HCT116 (cell line): ENCODE data around the gene VASH2. TPM values are rescaled to one million over a fixed set of nuclear protein-coding genes. Genes with fewer than 3 reads are reported as not detected.
"Not testable (repeated sequence)": the region's sequence is repeated elsewhere in the genome, so short reads cannot be mapped to it uniquely, and the experiment has no call there.

Experiments
- ATAC-seq: fragments of 200-7000 bp; cut with Tn5 transposase; 2 replicates; pipeline ENCODE4 v1.9.1; 2020; ENCODE audit warnings: mild to moderate bottlenecking, moderate library complexity
- BruUV-seq: library from RNA; stranded (reverse); fragments of 400-500 nt; replicated peaks from 2 replicates; lab custom pipeline; 2021; lab: Mats Ljungman, UMichigan
- CTCF ChIA-PET: fragments of 300-600 bp; sonication (Branson Sonifier 250); formaldehyde crosslinking; loops from one replicate; lab custom pipeline; 2021; ENCODE audit warnings: antibody characterized with exemption; lab: Charles Lee
- POLR2A ChIA-PET: fragments of 300-600, 350-600 bp; sonication (Branson Sonifier 250); formaldehyde crosslinking; loops from one replicate; lab custom pipeline; 2021; ENCODE audit warnings: antibody characterized with exemption; lab: Charles Lee
- RAD21 ChIA-PET, 2 experiments: fragments of 300-600 bp; sonication (Branson Sonifier 250); formaldehyde crosslinking; loops; one replicate each; lab custom pipeline; 2023; ENCODE audit warnings: low total read pairs in 2 of 2; ENCODE audit not compliant: uncharacterized antibody in 2 of 2, unreplicated experiment in 2 of 2, low non-redundant PET in 1 of 2; lab: Charles Lee
- DNase-seq: peaks from one replicate; pipeline ENCODE4 v3.0.0-alpha.2; 2010; ENCODE audit warnings: low read depth, low spot score
- H2AFZ ChIP-seq: fragments of 200-600 bp; shearing (Covaris generic), sonication (generic); 2 replicates; pipeline ENCODE4 v1.6.1; 2017; ENCODE audit warnings: low read depth, mixed run types, mixed read lengths, antibody characterized with exemption, low read length; ENCODE audit not compliant: poor library complexity, severe bottlenecking
- H3K27ac ChIP-seq: 2 replicates; pipeline ENCODE4 v1.5.1; 2012; ENCODE audit warnings: low read depth, low read length
- H3K27me3 ChIP-seq: fragments of 200-600 bp; sonication (generic); 2 replicates; pipeline ENCODE4 v1.6.1; 2016; ENCODE audit warnings: mixed run types, low read length, mixed read lengths; ENCODE audit not compliant: insufficient read depth
- H3K36me3 ChIP-seq, 2 experiments: fragments of 200-500 bp in 1 of 2; fragments of 200-600 bp in 1 of 2; sonication (Bioruptor generic) in 1 of 2; sonication (generic) in 1 of 2; 2 replicates each; pipeline versions ENCODE4 v1.5.1 to v1.6.1; 2014 to 2016; ENCODE audit warnings: low read length in 2 of 2, inconsistent platforms in 1 of 2, mixed read lengths in 1 of 2, mixed run types in 1 of 2; ENCODE audit not compliant: insufficient read depth in 2 of 2, control insufficient read depth in 1 of 2
- H3K4me1 ChIP-seq, 2 experiments: fragments of 200-600 bp in 1 of 2; sonication (generic) in 1 of 2; 2 replicates each; pipeline versions ENCODE4 v1.5.1 to v1.6.1; 2012 to 2017; ENCODE audit warnings: low read length in 2 of 2, inconsistent platforms in 1 of 2, mild to moderate bottlenecking in 1 of 2, mixed read lengths in 1 of 2, mixed run types in 1 of 2, moderate library complexity in 1 of 2; ENCODE audit not compliant: insufficient read depth in 2 of 2, control insufficient read depth in 1 of 2
- H3K4me2 ChIP-seq: fragments of 200-600 bp; sonication (generic); 2 replicates; pipeline ENCODE4 v1.6.1; 2017; ENCODE audit warnings: mixed run types, low read length, mixed read lengths
- H3K4me3 ChIP-seq, 2 experiments: fragments of 200-600 bp in 1 of 2; sonication (generic) in 1 of 2; replicated peaks in 1 of 2; 2 replicates each; pipeline ENCODE4 v1.5.1; 2011 to 2016; ENCODE audit warnings: low read length in 2 of 2, control low read depth in 1 of 2, low read depth in 1 of 2, mild to moderate bottlenecking in 1 of 2, mixed read lengths in 1 of 2, mixed run types in 1 of 2
- H3K79me2 ChIP-seq: fragments of 200-600 bp; sonication (generic); 2 replicates; pipeline ENCODE4 v1.6.1; 2017; ENCODE audit warnings: mild to moderate bottlenecking, mixed run types, low read length, moderate library complexity, mixed read lengths; ENCODE audit not compliant: insufficient read depth
- H3K9ac ChIP-seq: fragments of 200-600 bp; sonication (generic); 2 replicates; pipeline ENCODE4 v1.6.1; 2016; ENCODE audit warnings: low read length, mixed read lengths
- H3K9me2 ChIP-seq: fragments of 200-600 bp; sonication (generic), shearing (Covaris generic); 2 replicates; pipeline ENCODE4 v1.6.1; 2017; ENCODE audit warnings: mixed run types, mild to moderate bottlenecking, moderate library complexity; ENCODE audit not compliant: insufficient read depth
- H3K9me3 ChIP-seq, 2 experiments: fragments of 200-500 bp in 1 of 2; fragments of 200-600 bp in 1 of 2; sonication (Bioruptor generic) in 1 of 2; sonication (generic) in 1 of 2; 2 replicates each; pipeline ENCODE4 v1.6.1; 2014 to 2017; ENCODE audit warnings: low read length in 2 of 2, mixed read lengths in 2 of 2, inconsistent platforms in 1 of 2, low read depth in 1 of 2, mild to moderate bottlenecking in 1 of 2, mixed run types in 1 of 2, moderate library complexity in 1 of 2; ENCODE audit not compliant: control insufficient read depth in 1 of 2, insufficient read depth in 1 of 2
- H4K20me1 ChIP-seq: fragments of 200-600 bp; sonication (generic), shearing (Covaris generic); 2 replicates; pipeline ENCODE4 v1.6.1; 2017; ENCODE audit warnings: mixed run types, mild to moderate bottlenecking, moderate library complexity; ENCODE audit not compliant: insufficient read depth
- CBX3 ChIP-seq: IDR thresholded peaks from 2 replicates; pipeline ENCODE4 v1.6.1; 2012; ENCODE audit warnings: low read depth
- CEBPB ChIP-seq: IDR thresholded peaks from 2 replicates; pipeline ENCODE4 v1.6.1; 2012; ENCODE audit warnings: low read depth
- EZH2 ChIP-seq: fragments of 200-600 bp; sonication (generic); IDR thresholded peaks from 2 replicates; pipeline ENCODE4 v1.6.1; 2017; ENCODE audit warnings: antibody characterized with exemption, mixed run types
- JUND ChIP-seq: IDR thresholded peaks from 2 replicates; pipeline ENCODE4 v1.6.1; 2012
- POLR2A ChIP-seq: IDR thresholded peaks from 2 replicates; pipeline ENCODE4 v1.7.0; 2011; ENCODE audit warnings: borderline replicate concordance; ENCODE audit not compliant: insufficient read depth, insufficient read length; ENCODE audit errors: extremely low read depth
- POLR2AphosphoS5 ChIP-seq: IDR thresholded peaks from 2 replicates; pipeline ENCODE4 v1.6.1; 2011; ENCODE audit warnings: mild to moderate bottlenecking, low read depth, low read length, moderate library complexity
- SIN3A ChIP-seq: IDR thresholded peaks from 2 replicates; pipeline ENCODE4 v1.6.1; 2012; ENCODE audit warnings: low read depth
- SRF ChIP-seq: IDR thresholded peaks from 2 replicates; pipeline ENCODE4 v1.6.1; 2012; ENCODE audit warnings: low read depth
- TCF7L2 ChIP-seq: IDR thresholded peaks from 2 replicates; pipeline ENCODE4 v1.7.0; 2011; ENCODE audit warnings: borderline replicate concordance, inconsistent platforms; ENCODE audit not compliant: insufficient read depth, insufficient read length; ENCODE audit errors: extremely low read depth
- YY1 ChIP-seq: IDR thresholded peaks from 2 replicates; pipeline ENCODE4 v1.6.1; 2011; ENCODE audit warnings: low read length, low read depth, moderate library complexity, mild to moderate bottlenecking; ENCODE audit not compliant: insufficient replicate concordance; ENCODE audit errors: extremely low read depth
- intact Hi-C: fragments of 100-400 bp; cut with micrococcal nuclease; formaldehyde crosslinking; loops from 2 replicates; pipeline ENCODE4 v1.10.0; 2022
- total RNA-seq: library from RNA; stranded (reverse); gene quantifications from one replicate; pipeline ENCODE4 v1.2.1, GENCODE V29; 2021; ENCODE audit not compliant: unreplicated experiment
- TF ChIP-seq, protein P1 (sequence below): IDR thresholded peaks from 2 replicates; pipeline ENCODE4 v1.6.1; 2012
- TF ChIP-seq, protein P2 (sequence below), 3 experiments: fragments of 200-600 bp in 1 of 3; sonication (generic) in 1 of 3; IDR thresholded peaks in 2 of 3; conservative IDR thresholded peaks in 1 of 3; 2 replicates each; pipeline ENCODE4 v1.5.1; 2012 to 2017; ENCODE audit warnings: low read depth in 2 of 3, low read length in 2 of 3, antibody characterized with exemption in 1 of 3, borderline replicate concordance in 1 of 3, control low read depth in 1 of 3, mild to moderate bottlenecking in 1 of 3, mixed read lengths in 1 of 3, mixed run types in 1 of 3, moderate library complexity in 1 of 3; ENCODE audit not compliant: insufficient read depth in 1 of 3
- TF ChIP-seq, protein P3 (sequence below): IDR thresholded peaks from 2 replicates; pipeline ENCODE4 v1.6.1; 2012; ENCODE audit warnings: low read depth

Gene VASH2
- total RNA-seq, 1 experiment from 2014 or later = 5.7 TPM

DNA sequence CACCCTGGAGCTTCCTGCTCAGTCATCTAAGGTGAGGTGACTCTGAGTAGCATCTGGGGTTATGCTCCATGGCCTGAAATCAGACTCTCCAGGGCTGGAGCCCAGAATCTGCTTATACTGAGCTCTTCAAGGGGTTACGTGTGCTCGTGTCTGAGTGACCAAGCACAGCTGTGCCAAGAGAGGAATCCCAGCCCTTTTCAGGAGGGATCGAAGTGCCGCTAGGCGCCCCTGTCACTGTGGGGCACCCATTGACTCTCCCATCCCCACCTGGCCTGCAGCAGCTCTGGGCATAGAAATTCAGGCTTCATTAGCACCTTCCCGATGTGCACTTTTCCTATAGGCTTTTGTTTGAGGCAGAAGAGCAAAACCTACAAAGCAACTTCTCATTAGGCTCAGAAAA is 13.8 kb downstream of the VASH2 start:
- H4K20me1 ChIP-seq = no peaks in the 10 kb centered on the region
- DNase-seq = no peak
- no peaks in the 10 kb centered on the region for H3K79me2 ChIP-seq
- CTCF ChIA-PET = no interaction called here
- ATAC-seq = no peak
- no peaks in the 10 kb centered on the region for H3K9me2 ChIP-seq
- no peak overlapping the region for H3K4me2 ChIP-seq
- no peaks in the 10 kb centered on the region for H3K36me3 ChIP-seq
- no peak for TF ChIP-seq TCF7L2
- TF ChIP-seq, protein P1, sequence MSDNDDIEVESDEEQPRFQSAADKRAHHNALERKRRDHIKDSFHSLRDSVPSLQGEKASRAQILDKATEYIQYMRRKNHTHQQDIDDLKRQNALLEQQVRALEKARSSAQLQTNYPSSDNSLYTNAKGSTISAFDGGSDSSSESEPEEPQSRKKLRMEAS = no peak
- TF ChIP-seq, protein P2, sequence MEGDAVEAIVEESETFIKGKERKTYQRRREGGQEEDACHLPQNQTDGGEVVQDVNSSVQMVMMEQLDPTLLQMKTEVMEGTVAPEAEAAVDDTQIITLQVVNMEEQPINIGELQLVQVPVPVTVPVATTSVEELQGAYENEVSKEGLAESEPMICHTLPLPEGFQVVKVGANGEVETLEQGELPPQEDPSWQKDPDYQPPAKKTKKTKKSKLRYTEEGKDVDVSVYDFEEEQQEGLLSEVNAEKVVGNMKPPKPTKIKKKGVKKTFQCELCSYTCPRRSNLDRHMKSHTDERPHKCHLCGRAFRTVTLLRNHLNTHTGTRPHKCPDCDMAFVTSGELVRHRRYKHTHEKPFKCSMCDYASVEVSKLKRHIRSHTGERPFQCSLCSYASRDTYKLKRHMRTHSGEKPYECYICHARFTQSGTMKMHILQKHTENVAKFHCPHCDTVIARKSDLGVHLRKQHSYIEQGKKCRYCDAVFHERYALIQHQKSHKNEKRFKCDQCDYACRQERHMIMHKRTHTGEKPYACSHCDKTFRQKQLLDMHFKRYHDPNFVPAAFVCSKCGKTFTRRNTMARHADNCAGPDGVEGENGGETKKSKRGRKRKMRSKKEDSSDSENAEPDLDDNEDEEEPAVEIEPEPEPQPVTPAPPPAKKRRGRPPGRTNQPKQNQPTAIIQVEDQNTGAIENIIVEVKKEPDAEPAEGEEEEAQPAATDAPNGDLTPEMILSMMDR (IDR thresholded peaks at IDR 0.05 in 2 of 3, conservative IDR thresholded peaks at IDR 0.05 in 1 of 3; ENCODE audit: borderline replicate concordance in 1 of 3, insufficient read depth in 1 of 3, low read depth in 2 of 3, low read length in 2 of 3) = no peak
- TF ChIP-seq, protein P3, sequence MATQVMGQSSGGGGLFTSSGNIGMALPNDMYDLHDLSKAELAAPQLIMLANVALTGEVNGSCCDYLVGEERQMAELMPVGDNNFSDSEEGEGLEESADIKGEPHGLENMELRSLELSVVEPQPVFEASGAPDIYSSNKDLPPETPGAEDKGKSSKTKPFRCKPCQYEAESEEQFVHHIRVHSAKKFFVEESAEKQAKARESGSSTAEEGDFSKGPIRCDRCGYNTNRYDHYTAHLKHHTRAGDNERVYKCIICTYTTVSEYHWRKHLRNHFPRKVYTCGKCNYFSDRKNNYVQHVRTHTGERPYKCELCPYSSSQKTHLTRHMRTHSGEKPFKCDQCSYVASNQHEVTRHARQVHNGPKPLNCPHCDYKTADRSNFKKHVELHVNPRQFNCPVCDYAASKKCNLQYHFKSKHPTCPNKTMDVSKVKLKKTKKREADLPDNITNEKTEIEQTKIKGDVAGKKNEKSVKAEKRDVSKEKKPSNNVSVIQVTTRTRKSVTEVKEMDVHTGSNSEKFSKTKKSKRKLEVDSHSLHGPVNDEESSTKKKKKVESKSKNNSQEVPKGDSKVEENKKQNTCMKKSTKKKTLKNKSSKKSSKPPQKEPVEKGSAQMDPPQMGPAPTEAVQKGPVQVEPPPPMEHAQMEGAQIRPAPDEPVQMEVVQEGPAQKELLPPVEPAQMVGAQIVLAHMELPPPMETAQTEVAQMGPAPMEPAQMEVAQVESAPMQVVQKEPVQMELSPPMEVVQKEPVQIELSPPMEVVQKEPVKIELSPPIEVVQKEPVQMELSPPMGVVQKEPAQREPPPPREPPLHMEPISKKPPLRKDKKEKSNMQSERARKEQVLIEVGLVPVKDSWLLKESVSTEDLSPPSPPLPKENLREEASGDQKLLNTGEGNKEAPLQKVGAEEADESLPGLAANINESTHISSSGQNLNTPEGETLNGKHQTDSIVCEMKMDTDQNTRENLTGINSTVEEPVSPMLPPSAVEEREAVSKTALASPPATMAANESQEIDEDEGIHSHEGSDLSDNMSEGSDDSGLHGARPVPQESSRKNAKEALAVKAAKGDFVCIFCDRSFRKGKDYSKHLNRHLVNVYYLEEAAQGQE = no peak
- no peak for TF ChIP-seq JUND
- no peak for TF ChIP-seq POLR2A
- no peak for TF ChIP-seq EZH2
- TF ChIP-seq YY1 = no peak
- no peak for TF ChIP-seq SRF
- TF ChIP-seq CEBPB = no peak
- TF ChIP-seq POLR2AphosphoS5 = no peak
- TF ChIP-seq CBX3 = no peak
- no peak for TF ChIP-seq SIN3A
- TF ChIP-seq, all 23 proteins: peak for 0
- no peak overlapping the region for H3K4me3 ChIP-seq
- peaks cover 2 to 9% of the 10 kb centered on the region in 2 experiments; a peak in 3 of 4 replicates for H3K4me1 ChIP-seq
- H3K9ac ChIP-seq = no peak overlapping the region
- POLR2A ChIA-PET = no interaction called here
- intact Hi-C loops = no loop called here
- no TSS peak for BruUV-seq
- no peak overlapping the region for H3K27ac ChIP-seq
- no peaks in the 10 kb centered on the region for H3K9me3 ChIP-seq
- H3K27me3 ChIP-seq = no peaks in the 10 kb centered on the region
- RAD21 ChIA-PET = no interaction called here
- H2AFZ ChIP-seq = no peak overlapping the region

DNA sequence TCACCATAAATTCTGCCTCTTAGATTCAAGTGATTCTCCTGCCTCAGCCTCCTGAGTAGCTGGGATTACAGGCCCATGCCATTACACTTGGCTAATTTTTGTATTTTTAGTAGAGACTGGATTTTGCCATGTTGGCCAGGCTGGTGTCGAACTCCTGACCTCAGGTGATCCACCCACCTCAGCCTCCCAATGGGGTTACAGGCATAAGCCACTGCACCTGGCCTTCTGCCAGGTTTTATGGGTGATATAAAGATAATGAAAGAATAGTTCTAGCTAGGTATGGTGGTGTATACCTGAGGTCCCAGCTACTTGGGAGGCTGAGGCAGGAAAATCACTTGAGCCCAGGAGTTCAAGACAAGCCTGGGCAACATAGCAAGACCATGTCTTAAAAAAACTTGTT is 14.7 kb downstream of the VASH2 start:
- H4K20me1 ChIP-seq, H3K9me3 ChIP-seq, H3K9me2 ChIP-seq, POLR2A ChIA-PET, H3K36me3 ChIP-seq, CTCF ChIA-PET, BruUV-seq, H2AFZ ChIP-seq, intact Hi-C loops, H3K4me3 ChIP-seq, ATAC-seq, DNase-seq, H3K4me1 ChIP-seq, H3K27ac ChIP-seq, H3K4me2 ChIP-seq, RAD21 ChIA-PET, H3K9ac ChIP-seq, H3K27me3 ChIP-seq, H3K79me2 ChIP-seq: not testable (repeated sequence)
